GM06990 (cell line): ENCODE measurements around the gene DVL2.
A peak's percentile ranks its signal among the peaks of the same experiment; 100 is the strongest.

ENCODE experiments used
- DNase-seq: peaks from one replicate; pipeline ENCODE4 v3.0.0-alpha.2; 2011; ENCODE audit not compliant: insufficient read length; ENCODE audit errors: extremely low read depth
- H3K27me3 ChIP-seq: replicated peaks from 2 replicates; pipeline ENCODE4 v1.6.0; 2011; ENCODE audit warnings: low read length; ENCODE audit not compliant: control insufficient read depth, insufficient read depth
- H3K36me3 ChIP-seq: 2 replicates; pipeline ENCODE4 v1.5.1; 2011; ENCODE audit warnings: low read length; ENCODE audit not compliant: control insufficient read depth, insufficient read depth
- H3K4me3 ChIP-seq: replicated peaks from 2 replicates; pipeline ENCODE4 v1.5.1; 2011; ENCODE audit warnings: low read depth, mild to moderate bottlenecking, control low read depth, low read length
- CTCF ChIP-seq: IDR thresholded peaks from 2 replicates; pipeline ENCODE4 v1.5.1; 2011; ENCODE audit warnings: low read length, control low read depth, mild to moderate bottlenecking, inconsistent platforms; ENCODE audit not compliant: insufficient read depth, poor library complexity, severe bottlenecking

Gene DVL2

GRCh38 chr17:7281074-7281952, 47.0 kb upstream of the DVL2 start, which contains the start of gene SLC2A4:
Gene SLC2A4, plus strand, starts transcription at chr17:7281718. Its CDS starts 217 bp downstream, at chr17:7281935.
- peak within 1 kb of the TSS; percentile 58 for H3K4me3 ChIP-seq
- peak; percentile 89 for DNase-seq
- no peak for TF ChIP-seq CTCF
- no peaks in the 10 kb centered on the region for H3K27me3 ChIP-seq
- no peaks in the 10 kb centered on the region for H3K36me3 ChIP-seq

GRCh38 chr17:7280519-7281073, 46.3 kb upstream of the DVL2 start:
- Histone ChIP-seq H3K27me3 (no peaks in the 10 kb centered on the region), H3K36me3 (no peaks in the 10 kb centered on the region), H3K4me3 (peak overlapping the region; percentile 58)
- DNase-seq, result peak; percentile 80
- peak; percentile 82 for TF ChIP-seq CTCF

- DNase-seq, result no peak
- no peak for TF ChIP-seq CTCF
- H3K27me3 ChIP-seq, result no peaks in the 10 kb centered on the region
- no peaks in the 10 kb centered on the region for H3K36me3 ChIP-seq
- H3K4me3 ChIP-seq, result no peak overlapping the region
Observed at GRCh38 chr17:7279448-7279847, 45.1 kb upstream of the DVL2 start.

- H3K4me3 ChIP-seq, result no peak overlapping the region
- H3K27me3 ChIP-seq, result peaks cover 2% of the 10 kb centered on the region; the same call in 1 of the 2 replicates
- TF ChIP-seq CTCF, result no peak
- no peaks in the 10 kb centered on the region for H3K36me3 ChIP-seq
- no peak for DNase-seq
Observed at GRCh38 chr17:7266784-7267183, 32.5 kb upstream of the DVL2 start.

- no peak for TF ChIP-seq CTCF
- Histone ChIP-seq H3K4me3 (no peak overlapping the region), H3K27me3 (peaks cover 2% of the 10 kb centered on the region; the same call in 1 of the 2 replicates), H3K36me3 (peaks cover 5% of the 10 kb centered on the region)
- no peak for DNase-seq
Observed at GRCh38 chr17:7263801-7264078, 29.4 kb upstream of the DVL2 start.
